ENCODE data around the gene TCF12. TPM values are rescaled to one million over a fixed set of nuclear protein-coding genes. Genes with fewer than 3 reads are reported as not detected.

TCF12 gene
- total RNA-seq, 1 donor from 2014 or later: 84.6 TPM

GRCh38 chr15:56963126-56963525 is 44.7 kb downstream of the TCF12 start:
- H3K36me3 ChIP-seq (ENCODE audit: control insufficient read depth, insufficient read depth, low read length): no peaks in the 10 kb centered on the region
- no peaks in the 10 kb centered on the region for H3K27me3 ChIP-seq (ENCODE audit: control insufficient read depth, insufficient read depth, low read length)
- TF ChIP-seq, protein P1, sequence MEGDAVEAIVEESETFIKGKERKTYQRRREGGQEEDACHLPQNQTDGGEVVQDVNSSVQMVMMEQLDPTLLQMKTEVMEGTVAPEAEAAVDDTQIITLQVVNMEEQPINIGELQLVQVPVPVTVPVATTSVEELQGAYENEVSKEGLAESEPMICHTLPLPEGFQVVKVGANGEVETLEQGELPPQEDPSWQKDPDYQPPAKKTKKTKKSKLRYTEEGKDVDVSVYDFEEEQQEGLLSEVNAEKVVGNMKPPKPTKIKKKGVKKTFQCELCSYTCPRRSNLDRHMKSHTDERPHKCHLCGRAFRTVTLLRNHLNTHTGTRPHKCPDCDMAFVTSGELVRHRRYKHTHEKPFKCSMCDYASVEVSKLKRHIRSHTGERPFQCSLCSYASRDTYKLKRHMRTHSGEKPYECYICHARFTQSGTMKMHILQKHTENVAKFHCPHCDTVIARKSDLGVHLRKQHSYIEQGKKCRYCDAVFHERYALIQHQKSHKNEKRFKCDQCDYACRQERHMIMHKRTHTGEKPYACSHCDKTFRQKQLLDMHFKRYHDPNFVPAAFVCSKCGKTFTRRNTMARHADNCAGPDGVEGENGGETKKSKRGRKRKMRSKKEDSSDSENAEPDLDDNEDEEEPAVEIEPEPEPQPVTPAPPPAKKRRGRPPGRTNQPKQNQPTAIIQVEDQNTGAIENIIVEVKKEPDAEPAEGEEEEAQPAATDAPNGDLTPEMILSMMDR (IDR thresholded peaks at IDR 0.05; ENCODE audit: insufficient read depth, low read length, poor library complexity, severe bottlenecking): no peak
- H3K4me3 ChIP-seq (ENCODE audit: low read depth, low read length): no peak overlapping the region
- DNase-seq (ENCODE audit: low read depth): no peak

DNA sequence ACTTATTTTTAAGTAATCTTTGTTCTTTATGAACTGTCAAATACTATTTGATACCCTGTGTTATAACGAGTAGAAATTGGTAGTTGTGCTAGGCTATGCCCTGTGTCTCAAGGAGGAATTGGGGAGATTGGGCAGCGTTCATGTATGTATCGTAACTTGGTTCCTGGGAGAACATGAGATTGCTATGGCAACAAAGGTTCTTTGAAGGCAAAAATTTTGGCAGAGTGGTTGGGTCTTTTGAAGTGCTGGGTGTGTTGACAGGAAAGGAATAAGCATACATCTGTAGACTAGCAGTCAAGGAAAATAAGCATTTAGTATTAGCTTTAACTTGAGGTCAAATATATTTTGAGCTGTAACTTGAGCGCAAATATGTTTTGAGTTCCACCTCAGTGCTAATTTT is 45.3 kb downstream of the TCF12 start:
- Histone ChIP-seq H3K36me3 (ENCODE audit: control insufficient read depth, insufficient read depth, low read length) (no peaks in the 10 kb centered on the region), H3K4me3 (ENCODE audit: low read depth, low read length) (no peak overlapping the region), H3K27me3 (ENCODE audit: control insufficient read depth, insufficient read depth, low read length) (no peaks in the 10 kb centered on the region)
- TF ChIP-seq, protein P1 (IDR thresholded peaks at IDR 0.05; ENCODE audit: insufficient read depth, low read length, poor library complexity, severe bottlenecking): no peak
- no peak for DNase-seq (ENCODE audit: low read depth)

- Histone ChIP-seq H3K27me3 (ENCODE audit: control insufficient read depth, insufficient read depth, low read length) (no peaks in the 10 kb centered on the region), H3K4me3 (ENCODE audit: low read depth, low read length) (no peak overlapping the region), H3K36me3 (ENCODE audit: control insufficient read depth, insufficient read depth, low read length) (no peaks in the 10 kb centered on the region)
- DNase-seq (ENCODE audit: low read depth): no peak
- TF ChIP-seq, protein P1 (IDR thresholded peaks at IDR 0.05; ENCODE audit: insufficient read depth, low read length, poor library complexity, severe bottlenecking): no peak
Observed at GRCh38 chr15:56964182-56964581, 45.7 kb downstream of the TCF12 start.

DNA sequence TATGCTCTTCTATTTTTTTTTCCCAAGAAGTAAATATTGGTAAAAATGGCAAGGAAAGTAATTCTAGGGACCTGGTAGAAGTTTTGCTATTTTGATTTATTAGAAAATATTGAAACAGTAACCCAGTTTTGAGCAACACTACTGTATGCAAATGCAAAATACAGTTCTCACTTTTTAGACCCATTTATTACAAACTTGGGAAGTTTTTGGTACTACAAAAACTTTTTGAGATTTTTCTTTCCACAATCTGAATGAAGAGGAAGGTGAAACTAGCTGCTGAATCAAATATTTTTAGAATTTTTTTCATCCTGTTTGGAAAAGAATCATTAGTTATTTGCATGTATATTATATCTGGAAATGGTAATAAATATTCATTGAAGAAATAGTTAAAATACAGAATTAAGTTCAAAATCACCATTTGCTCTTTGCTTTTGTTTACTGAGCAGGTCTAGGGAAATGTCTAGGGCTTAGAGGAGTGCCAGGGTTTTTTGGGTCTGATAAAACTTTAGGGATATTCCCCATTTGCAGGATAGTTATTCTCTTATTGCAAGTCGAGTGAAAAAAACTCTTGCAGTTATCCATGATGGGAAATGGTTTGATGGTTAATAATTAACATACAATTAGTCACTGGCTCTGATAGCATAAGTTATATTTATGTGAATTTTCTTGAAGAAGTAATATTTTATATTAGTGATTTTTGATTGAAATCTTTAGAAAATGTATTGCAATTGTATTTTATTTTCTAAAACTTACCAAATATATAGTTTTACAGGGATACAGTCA is 47.0 kb downstream of the TCF12 start:
- no peak for DNase-seq (ENCODE audit: low read depth)
- TF ChIP-seq, protein P1 (IDR thresholded peaks at IDR 0.05; ENCODE audit: insufficient read depth, low read length, poor library complexity, severe bottlenecking): no peak
- H3K27me3 ChIP-seq (ENCODE audit: control insufficient read depth, insufficient read depth, low read length): no peaks in the 10 kb centered on the region

DNA sequence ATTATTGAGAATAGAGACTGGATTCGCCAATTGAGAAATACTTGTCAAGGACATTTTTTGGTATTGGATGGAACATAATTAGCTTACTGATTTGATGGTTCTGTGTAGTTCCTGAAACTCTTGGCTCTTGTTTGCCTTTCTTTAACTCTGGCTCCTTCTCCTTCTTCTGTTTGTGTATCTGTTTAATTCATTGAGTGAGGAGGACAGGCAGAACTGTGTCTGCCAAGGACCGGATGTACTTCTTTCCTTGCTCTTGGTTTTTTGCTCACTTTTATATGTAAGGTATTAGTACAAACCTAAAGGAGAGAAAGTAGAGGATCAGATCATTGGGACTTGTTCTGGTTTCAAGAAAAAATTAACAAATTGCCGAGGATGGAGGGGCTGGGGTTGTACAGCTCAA is 48.9 kb downstream of the TCF12 start:
- TF ChIP-seq, protein P1 (IDR thresholded peaks at IDR 0.05; ENCODE audit: insufficient read depth, low read length, poor library complexity, severe bottlenecking): no peak

More for the DNA sequence above, 47.0 kb downstream of the TCF12 start:
- Histone ChIP-seq H3K4me3 (ENCODE audit: low read depth, low read length) (no peak overlapping the region), H3K36me3 (ENCODE audit: control insufficient read depth, insufficient read depth, low read length) (no peaks in the 10 kb centered on the region)

GRCh38 chr15:56968256-56968655 is 49.8 kb downstream of the TCF12 start:
- Histone ChIP-seq H3K4me3 (ENCODE audit: low read depth, low read length) (no peak overlapping the region), H3K36me3 (ENCODE audit: control insufficient read depth, insufficient read depth, low read length) (no peaks in the 10 kb centered on the region), H3K27me3 (ENCODE audit: control insufficient read depth, insufficient read depth, low read length) (no peaks in the 10 kb centered on the region)
- TF ChIP-seq, protein P1 (IDR thresholded peaks at IDR 0.05; ENCODE audit: insufficient read depth, low read length, poor library complexity, severe bottlenecking): no peak
- DNase-seq (ENCODE audit: low read depth): no peak

More for the DNA sequence above, 48.9 kb downstream of the TCF12 start:
- H3K27me3 ChIP-seq (ENCODE audit: control insufficient read depth, insufficient read depth, low read length): no peaks in the 10 kb centered on the region
- no peak overlapping the region for H3K4me3 ChIP-seq (ENCODE audit: low read depth, low read length)
- no peak for DNase-seq (ENCODE audit: low read depth)
- H3K36me3 ChIP-seq (ENCODE audit: control insufficient read depth, insufficient read depth, low read length): no peaks in the 10 kb centered on the region

All from kidney epithelial cell (primary cell).